Left ventricle myocardium inferior (tissue), 1 donor: ENCODE results near the gene TMEM214. TPM values are rescaled to one million over a fixed set of nuclear protein-coding genes. Genes with fewer than 3 reads are reported as not detected.

Source experiments
- DNase-seq: peaks from one replicate; pipeline ENCODE4 v3.0.0-alpha.2; 2020
- H3K27ac ChIP-seq: fragments of 200-600 bp; replicated peaks from 2 replicates; pipeline ENCODE4 v1.8.0; 2021
- H3K27me3 ChIP-seq: fragments of 200-600 bp; 2 replicates; pipeline ENCODE4 v1.8.0; 2021; ENCODE audit warnings: low read depth
- H3K36me3 ChIP-seq: fragments of 200-600 bp; 2 replicates; pipeline ENCODE4 v1.8.0; 2021
- H3K4me1 ChIP-seq: fragments of 200-600 bp; 2 replicates; pipeline ENCODE4 v1.8.0; 2021
- H3K4me3 ChIP-seq: fragments of 200-600 bp; 2 replicates; pipeline ENCODE4 v1.8.0; 2021; ENCODE audit warnings: mild to moderate bottlenecking, moderate library complexity
- H3K9me3 ChIP-seq: fragments of 200-600 bp; replicated peaks from 2 replicates; pipeline ENCODE4 v1.8.0; 2021
- CTCF ChIP-seq: fragments of 200-600 bp; IDR thresholded peaks from 2 replicates; pipeline ENCODE4 v1.8.0; 2021; ENCODE audit warnings: antibody characterized with exemption, mild to moderate bottlenecking, borderline replicate concordance
- intact Hi-C: fragments of 100-400 bp; cut with micrococcal nuclease; formaldehyde crosslinking; loops from one replicate; pipeline ENCODE4 v1.11.0; 2022
- total RNA-seq: library from RNA; stranded (reverse); fragmentation: NEBNext Ultra II Directional; extraction: Animal tissue kit (Norgen Biotek cat#: 25700); gene quantifications from one replicate; pipeline ENCODE4 v1.2.1, GENCODE V29; 2021
- donor health status: DM: no; HTN: yes; CAD: no; lungs with severe emphysema.

TMEM214 gene
- total RNA-seq, 1 donor from 2014 or later: 31.4 TPM

GRCh38 chr2:27049422-27050280, 16.9 kb downstream of the TMEM214 start:
- H3K27me3 ChIP-seq: no peaks in the 10 kb centered on the region
- no peaks in the 10 kb centered on the region for H3K9me3 ChIP-seq
- H3K4me3 ChIP-seq: peak overlapping the region; percentile 97
- H3K4me1 ChIP-seq: peaks cover 29% of the 10 kb centered on the region
- peaks cover 11% of the 10 kb centered on the region for H3K36me3 ChIP-seq
- no peak for DNase-seq
- TF ChIP-seq CTCF: no peak
- intact Hi-C loops: no loop called here
- peak overlapping the region; percentile 96 for H3K27ac ChIP-seq

DNA sequence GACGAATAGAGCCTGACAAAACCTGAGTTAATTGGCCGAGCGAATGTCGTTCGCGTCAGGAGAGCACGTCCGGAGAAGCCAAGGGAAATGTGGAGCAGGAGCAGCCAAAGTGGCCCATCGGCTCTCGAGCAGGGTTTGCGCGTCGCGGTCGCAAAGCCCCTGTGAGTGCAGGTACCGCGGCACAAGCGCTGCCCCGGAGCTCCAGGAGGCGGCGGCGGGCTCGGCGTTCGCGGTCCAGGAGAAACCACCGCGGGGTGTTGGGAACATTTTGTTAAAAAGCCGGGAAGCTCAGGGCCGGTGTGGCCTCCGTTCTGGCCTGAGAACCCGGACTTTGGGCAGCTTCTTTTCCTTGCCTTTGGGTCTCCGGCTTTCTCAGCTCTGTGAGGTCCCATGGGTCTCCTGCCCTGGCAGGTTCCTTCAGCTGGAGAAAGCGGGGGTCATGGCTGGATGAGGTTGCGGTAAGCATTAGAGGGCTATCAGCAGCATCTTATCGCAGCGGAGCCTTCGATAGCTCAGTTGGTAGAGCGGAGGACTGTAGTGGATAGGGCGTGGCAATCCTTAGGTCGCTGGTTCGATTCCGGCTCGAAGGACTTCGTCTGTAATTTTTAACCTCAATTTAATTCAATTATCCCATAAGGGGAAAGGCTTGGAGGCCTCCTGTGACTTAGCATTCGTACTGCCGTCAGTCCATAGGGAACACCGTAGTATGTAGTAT, 17.7 kb downstream of the TMEM214 start:
- Histone ChIP-seq H3K27me3 (no peaks in the 10 kb centered on the region), H3K9me3 (no peaks in the 10 kb centered on the region), H3K36me3 (peaks cover 19% of the 10 kb centered on the region), H3K27ac (peak overlapping the region; percentile 96), H3K4me1 (peaks cover 29% of the 10 kb centered on the region), H3K4me3 (peak overlapping the region; percentile 97)
- DNase-seq: peak; percentile 86
- intact Hi-C loops: no loop called here
- peak; percentile 65 for TF ChIP-seq CTCF

GRCh38 chr2:27050996-27051901, 18.5 kb downstream of the TMEM214 start, which contains the start of gene AGBL5:
AGBL5 (plus strand) TSS chr2:27051668; CDS start chr2:27052959, 1,291 bp downstream.
- Histone ChIP-seq H3K36me3 (peaks cover 27% of the 10 kb centered on the region), H3K4me1 (peaks cover 29% of the 10 kb centered on the region), H3K27me3 (no peaks in the 10 kb centered on the region), H3K4me3 (peak within 1 kb of the TSS; percentile 97), H3K27ac (peak within 1 kb of the TSS; percentile 96), H3K9me3 (no peaks in the 10 kb centered on the region)
- peak; percentile 95 for DNase-seq
- no peak for TF ChIP-seq CTCF
- intact Hi-C loops: no loop called here

- TF ChIP-seq CTCF: no peak
- DNase-seq: peak; percentile 44
- Histone ChIP-seq H3K9me3 (no peaks in the 10 kb centered on the region), H3K27me3 (no peaks in the 10 kb centered on the region), H3K4me3 (peak overlapping the region; percentile 97), H3K36me3 (peaks cover 35% of the 10 kb centered on the region), H3K4me1 (peaks cover 29% of the 10 kb centered on the region), H3K27ac (peak overlapping the region; percentile 96)
- intact Hi-C loops: no loop called here
These were observed 19.3 kb downstream of the TMEM214 start for GRCh38 chr2:27051902-27052645.
